IPS-NIHi7 (cell line): ENCODE results near the gene ARSJ.

Experiments used
- DNase-seq: peaks from one replicate; pipeline ENCODE4 v3.0.0; 2012; ENCODE audit warnings: mixed read lengths; ENCODE audit errors: extremely low spot score

Gene ARSJ

GRCh38 chr4:113901994-113902787, 77.3 kb downstream of the ARSJ start:
- DNase-seq: peak; percentile 8

GRCh38 chr4:113899271-113900070, 80.0 kb downstream of the ARSJ start:
- DNase-seq: no peak

- DNase-seq: no peak
These were observed 85.9 kb downstream of the ARSJ start for GRCh38 chr4:113893546-113893945.

- DNase-seq: no peak
These were observed 91.4 kb downstream of the ARSJ start for GRCh38 chr4:113888006-113888405.

- no peak for DNase-seq
These were observed 94.2 kb downstream of the ARSJ start for GRCh38 chr4:113885291-113885690.

GRCh38 chr4:113884655-113885054, 94.8 kb downstream of the ARSJ start:
- DNase-seq: no peak

GRCh38 chr4:113882668-113883067, 96.8 kb downstream of the ARSJ start:
- no peak for DNase-seq

- DNase-seq: no peak
These were observed 98.2 kb downstream of the ARSJ start for GRCh38 chr4:113881256-113881655.

GRCh38 chr4:113880240-113881028, 99.0 kb downstream of the ARSJ start:
- DNase-seq: no peak

GRCh38 chr4:113878668-113879067, 100.8 kb downstream of the ARSJ start:
- DNase-seq: peak; percentile 44

GRCh38 chr4:113874480-113874879, 105.0 kb downstream of the ARSJ start:
- DNase-seq: no peak

- DNase-seq: no peak
These were observed 105.9 kb downstream of the ARSJ start for GRCh38 chr4:113873508-113873907.

- no peak for DNase-seq
These were observed 106.8 kb downstream of the ARSJ start for GRCh38 chr4:113872426-113873260.

GRCh38 chr4:113871080-113871479, 108.4 kb downstream of the ARSJ start:
- DNase-seq: no peak

- no peak for DNase-seq
These were observed 109.6 kb downstream of the ARSJ start for GRCh38 chr4:113869743-113870375.

GRCh38 chr4:113866611-113867010, 112.8 kb downstream of the ARSJ start:
- DNase-seq: no peak

GRCh38 chr4:113858924-113859323, 120.5 kb downstream of the ARSJ start:
- no peak for DNase-seq

- DNase-seq: no peak
These were observed 127.6 kb downstream of the ARSJ start for GRCh38 chr4:113851816-113852215.
